ENCODE results near the gene MRPL54.
"Not testable (repeated sequence)": the region's sequence is repeated elsewhere in the genome, so short reads cannot be mapped to it uniquely, and the experiment has no call there.

The MRPL54 gene

GRCh38 chr19:3740431-3740830, 22.1 kb upstream of the MRPL54 start:
- DNase-seq (ENCODE audit: low spot score): no peak

DNA sequence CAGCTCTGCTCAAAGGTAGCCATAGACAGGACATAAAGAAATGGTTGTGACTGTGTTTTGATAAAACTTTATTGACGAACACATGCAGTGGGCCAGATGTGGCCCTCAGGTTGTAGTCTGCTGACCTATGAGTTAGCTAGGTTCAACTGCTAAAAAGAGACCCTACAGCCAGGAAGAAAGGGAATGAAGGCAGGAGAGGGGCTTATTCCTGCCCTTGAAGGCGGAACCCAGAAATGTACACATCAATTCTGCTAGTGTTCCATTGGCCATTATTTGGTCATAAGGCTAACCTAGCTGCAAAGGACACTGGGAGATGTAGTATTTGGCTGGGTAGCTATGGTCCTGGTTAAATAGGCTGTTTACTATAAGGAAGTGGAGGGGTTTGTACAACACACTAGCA, 19.0 kb upstream of the MRPL54 start:
- DNase-seq (ENCODE audit: low spot score): peak; percentile 36

DNA sequence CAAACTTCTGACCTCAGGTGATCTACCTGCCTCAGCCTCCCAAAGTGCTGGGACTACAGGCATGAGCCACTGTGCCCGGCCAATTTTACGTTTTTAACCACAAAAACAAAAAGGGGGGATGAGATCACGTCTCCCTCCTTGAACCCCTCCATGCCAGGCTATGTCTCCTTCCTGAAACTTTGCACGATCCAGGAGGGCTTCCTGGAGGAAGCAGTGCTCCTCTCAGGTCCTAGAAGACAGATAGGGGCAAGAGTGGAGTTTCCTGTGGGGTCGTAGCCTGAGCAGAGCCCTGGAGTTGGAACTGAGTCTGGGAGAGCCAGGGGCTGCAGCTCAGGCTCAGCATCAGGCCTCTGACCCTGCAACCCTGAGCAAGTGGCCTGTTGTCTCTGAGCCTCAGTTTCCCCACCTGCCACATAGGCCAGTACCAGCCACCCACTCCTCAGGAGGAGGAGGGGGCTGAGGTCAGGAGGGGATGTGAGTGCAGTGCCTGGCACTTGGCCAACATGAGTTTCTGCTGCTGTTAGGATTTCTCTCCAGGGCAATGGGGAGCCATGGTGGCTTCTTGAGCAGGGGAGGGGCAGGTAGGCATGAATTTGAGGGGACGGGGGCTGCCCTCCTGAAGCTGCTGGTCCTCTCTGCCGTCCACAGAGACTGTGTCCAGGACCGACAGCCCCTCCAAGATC, 17.0 kb upstream of the MRPL54 start:
- DNase-seq (ENCODE audit: low spot score): no peak

DNA sequence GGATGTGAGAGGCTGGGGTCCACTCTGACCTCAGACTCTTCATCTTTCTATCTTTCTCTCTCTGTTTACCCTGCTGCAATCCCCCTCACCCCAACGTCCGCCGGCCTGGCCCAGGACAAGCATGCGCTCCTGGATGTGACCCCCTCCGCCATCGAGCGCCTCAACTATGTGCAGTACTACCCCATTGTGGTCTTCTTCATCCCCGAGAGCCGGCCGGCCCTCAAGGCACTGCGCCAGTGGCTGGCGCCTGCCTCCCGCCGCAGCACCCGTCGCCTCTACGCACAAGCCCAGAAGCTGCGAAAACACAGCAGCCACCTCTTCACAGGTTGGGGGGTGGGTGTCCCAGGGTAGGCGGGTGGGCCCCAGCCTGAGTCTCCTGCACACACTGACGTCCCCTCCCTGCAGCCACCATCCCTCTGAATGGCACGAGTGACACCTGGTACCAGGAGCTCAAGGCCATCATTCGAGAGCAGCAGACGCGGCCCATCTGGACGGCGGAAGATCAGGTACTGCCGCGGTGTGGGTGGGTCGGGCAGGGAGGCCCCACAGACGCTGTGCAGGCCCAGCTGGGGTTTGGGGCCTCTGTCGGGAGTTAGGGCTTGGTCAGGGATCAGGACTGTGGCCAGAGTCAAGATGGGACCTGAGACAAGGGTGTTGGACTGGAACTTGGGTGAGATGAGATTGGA, 16.0 kb upstream of the MRPL54 start:
- DNase-seq (ENCODE audit: low spot score): no peak

GRCh38 chr19:3748965-3749364, 13.5 kb upstream of the MRPL54 start:
- DNase-seq (ENCODE audit: low spot score): no peak

DNA sequence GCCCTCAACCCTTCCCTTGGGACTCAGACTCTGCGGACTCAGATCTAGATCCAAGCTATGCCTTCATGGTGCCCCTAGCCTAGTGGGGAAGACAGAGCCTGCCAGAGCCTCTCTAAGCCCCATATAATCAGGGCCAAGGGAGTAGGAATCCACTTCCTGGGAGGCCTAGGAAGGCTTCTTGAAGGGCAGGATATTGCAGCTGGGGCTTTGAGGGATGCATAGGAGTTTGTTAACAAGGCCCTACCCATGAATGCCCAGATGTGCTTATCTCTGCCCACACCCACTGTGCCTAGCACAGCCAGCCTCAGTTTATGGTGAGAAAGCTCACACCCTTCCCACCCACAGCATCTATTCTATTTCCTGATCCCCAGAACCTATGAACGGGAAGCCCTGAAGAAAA, 12.3 kb upstream of the MRPL54 start:
- DNase-seq (ENCODE audit: low spot score): no peak

DNA sequence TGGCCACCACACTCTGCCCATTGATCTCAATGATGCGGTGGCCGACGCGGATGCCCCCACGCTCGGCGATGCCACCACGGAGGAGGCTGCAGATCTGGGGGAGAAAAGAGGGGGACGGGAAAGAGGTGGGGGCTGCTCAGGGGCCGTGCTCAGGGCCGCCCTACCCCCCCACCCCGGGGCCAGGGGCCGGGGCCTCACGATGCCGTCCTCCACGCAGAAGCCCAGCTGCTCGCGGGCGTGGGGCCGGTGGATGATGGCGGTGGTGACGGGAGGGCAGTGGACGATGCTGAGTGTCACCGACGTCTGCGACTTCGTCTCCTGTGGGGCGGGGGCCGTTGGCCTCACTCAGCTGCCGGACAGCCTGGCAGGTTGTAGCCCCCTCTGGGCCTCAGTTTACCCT, 11.2 kb upstream of the MRPL54 start:
- no peak for DNase-seq (ENCODE audit: low spot score)

DNA sequence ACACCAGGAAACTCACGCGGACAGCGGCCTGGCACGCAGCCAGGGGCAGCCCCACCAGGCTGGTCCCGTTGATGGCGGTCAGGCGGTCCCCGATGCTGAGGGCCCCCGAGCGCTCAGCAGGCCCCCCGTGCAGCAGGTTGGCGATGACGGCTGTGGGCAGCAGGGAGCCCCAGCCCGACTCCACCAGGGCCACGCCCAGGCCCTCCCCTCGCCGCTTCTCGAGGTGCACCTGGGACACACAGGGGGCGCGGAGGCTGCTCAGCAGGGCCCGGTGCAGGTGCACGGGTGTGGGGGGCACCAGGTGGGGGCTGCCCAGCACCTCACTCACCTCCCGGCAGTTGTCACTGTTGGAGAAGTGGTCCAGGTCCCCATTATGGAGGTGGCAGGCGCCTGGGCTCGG, 10.0 kb upstream of the MRPL54 start:
- no peak for DNase-seq (ENCODE audit: low spot score)

GRCh38 chr19:3753631-3754410, 8.7 kb upstream of the MRPL54 start:
- DNase-seq (ENCODE audit: low spot score): no peak

GRCh38 chr19:3757705-3758104, 4.8 kb upstream of the MRPL54 start:
- not testable (repeated sequence) for DNase-seq (ENCODE audit: low spot score)

- DNase-seq (ENCODE audit: low spot score): not testable (repeated sequence)
Measured at GRCh38 chr19:3758297-3758696, 4.2 kb upstream of the MRPL54 start.

DNA sequence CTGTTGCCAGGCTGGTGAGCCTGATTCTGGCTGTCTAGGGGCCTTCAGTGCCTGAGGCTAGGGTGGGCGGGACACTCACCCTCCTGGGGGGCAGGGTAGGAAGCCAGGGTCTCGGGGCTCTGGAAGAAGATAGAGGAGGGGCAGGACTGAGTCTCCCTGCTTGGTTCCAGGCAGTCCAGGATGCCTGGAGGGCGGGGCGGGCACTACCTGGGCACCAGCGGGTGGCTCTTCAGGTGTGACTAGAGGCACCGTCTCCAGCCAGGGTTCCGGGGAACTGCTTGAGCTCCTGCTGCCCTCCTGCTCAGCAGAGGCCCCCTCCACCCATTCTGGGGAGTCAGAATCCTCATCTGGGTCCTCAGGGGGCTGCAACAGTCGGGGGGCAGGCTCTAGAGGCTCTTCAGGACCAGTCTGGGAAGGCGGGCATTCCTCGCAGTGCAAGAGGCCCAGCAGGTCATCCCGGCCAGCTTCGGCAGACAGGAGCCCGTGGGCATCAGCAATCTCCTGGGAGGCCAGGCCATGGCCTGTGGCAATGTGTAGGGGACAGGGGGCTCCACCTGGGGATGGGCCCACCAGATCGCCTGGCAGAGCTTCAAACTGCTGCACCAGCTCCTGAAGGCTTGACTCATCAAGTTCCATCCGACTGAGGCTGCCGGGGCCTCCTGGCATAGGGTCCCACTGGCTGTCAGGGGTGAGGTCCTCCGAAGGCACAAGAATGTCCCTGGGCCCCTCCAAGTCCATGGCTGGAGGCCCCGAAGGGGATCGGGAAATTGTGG, 2.8 kb upstream of the MRPL54 start:
- no peak for DNase-seq (ENCODE audit: low spot score)

- no peak for DNase-seq (ENCODE audit: low spot score)
Measured at GRCh38 chr19:3760871-3761361, 1.6 kb upstream of the MRPL54 start.

GRCh38 chr19:3761382-3762129, 926 bp upstream of the MRPL54 start, which contains the start of gene APBA3:
Gene APBA3 (minus strand): TSS chr19:3761692. CDS start chr19:3760264, 1,428 bp downstream.
- peak; percentile 84 for DNase-seq (ENCODE audit: low spot score)

GRCh38 chr19:3762130-3762473, 380 bp upstream of the MRPL54 start:
- DNase-seq (ENCODE audit: low spot score): no peak

- DNase-seq (ENCODE audit: low spot score): no peak
Measured at GRCh38 chr19:3765121-3765520, 2.6 kb downstream of the MRPL54 start.

- DNase-seq (ENCODE audit: low spot score): not testable (repeated sequence)
Measured at GRCh38 chr19:3765757-3766156, 3.3 kb downstream of the MRPL54 start.

GRCh38 chr19:3766520-3766919, 4.0 kb downstream of the MRPL54 start:
- DNase-seq (ENCODE audit: low spot score): no peak

DNA sequence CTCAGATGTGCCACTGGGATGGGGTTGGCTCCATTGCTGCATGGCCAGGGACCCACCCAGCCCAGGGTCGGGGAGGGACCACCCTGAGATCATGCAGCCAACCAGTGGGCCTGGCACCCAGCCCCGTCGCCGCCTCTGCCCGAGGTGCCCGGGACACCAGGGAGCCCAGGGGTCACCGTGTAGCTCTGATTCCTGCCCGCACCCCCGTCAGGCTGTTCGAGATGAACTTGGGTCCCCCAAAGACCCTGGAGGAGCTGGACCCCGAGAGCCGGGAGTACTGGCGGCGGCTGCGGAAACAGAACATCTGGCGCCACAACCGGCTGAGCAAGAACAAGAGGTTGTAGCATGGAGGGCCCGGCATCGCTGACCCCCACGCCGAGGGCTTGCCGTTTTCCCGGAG, 4.6 kb downstream of the MRPL54 start:
- DNase-seq (ENCODE audit: low spot score): no peak

- DNase-seq (ENCODE audit: low spot score): no peak
Measured at GRCh38 chr19:3768015-3768747, 5.7 kb downstream of the MRPL54 start.

DNA sequence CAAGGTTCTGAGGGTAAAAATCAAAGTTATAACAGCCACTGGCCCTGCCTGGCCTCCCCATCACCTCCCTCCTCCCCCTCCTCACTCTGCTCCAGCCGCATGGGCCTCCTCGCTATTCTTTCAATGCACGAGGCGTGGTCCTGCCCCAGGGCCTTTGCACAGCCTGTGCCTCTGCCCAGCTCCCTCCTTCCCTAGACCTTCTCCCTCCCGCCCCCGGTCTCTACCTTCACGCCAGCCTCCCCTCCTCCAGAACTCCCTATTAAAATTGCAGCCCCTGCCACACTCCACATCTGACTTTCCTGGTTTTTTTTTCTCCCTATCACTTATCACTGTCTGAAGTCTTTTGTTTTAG, 6.2 kb downstream of the MRPL54 start:
- DNase-seq (ENCODE audit: low spot score): no peak

Measured in HuH-7 (cell line).